Astrocyte (in vitro differentiated cells and primary cell): ENCODE results near the gene PITX2. TPM values are rescaled to one million over a fixed set of nuclear protein-coding genes. Genes with fewer than 3 reads are reported as not detected.

ENCODE experiments used
- DNase-seq: peaks from one replicate; pipeline ENCODE4 v3.0.0-alpha.2; 2010; ENCODE audit warnings: low read depth
- FAIRE-seq: peaks from 2 replicates; lab custom pipeline; 2011; peaks lifted over from hg19 to GRCh38; lab: Jason Lieb, UNC
- H2AFZ ChIP-seq: 2 replicates; pipeline ENCODE4 v1.6.0; 2012; ENCODE audit warnings: low read depth, low read length, inconsistent platforms
- H3K27ac ChIP-seq: 2 replicates; pipeline ENCODE4 v1.5.1; 2011; ENCODE audit warnings: low read depth, low read length, inconsistent platforms
- H3K27me3 ChIP-seq: 2 replicates; pipeline ENCODE4 v1.6.0; 2011; ENCODE audit warnings: low read length, inconsistent platforms; ENCODE audit not compliant: insufficient read depth
- H3K36me3 ChIP-seq: 2 replicates; pipeline ENCODE4 v1.5.1; 2011; ENCODE audit warnings: low read length, inconsistent platforms; ENCODE audit not compliant: insufficient read depth
- H3K4me1 ChIP-seq: 2 replicates; pipeline ENCODE4 v1.5.1; 2011; ENCODE audit warnings: low read length, inconsistent platforms; ENCODE audit not compliant: insufficient read depth
- H3K4me2 ChIP-seq: 2 replicates; pipeline ENCODE4 v1.6.0; 2012; ENCODE audit warnings: low read length, inconsistent platforms
- H3K4me3 ChIP-seq: 2 replicates; pipeline ENCODE4 v1.5.1; 2011; ENCODE audit warnings: low read depth, mild to moderate bottlenecking, low read length, inconsistent platforms; ENCODE audit not compliant: insufficient read depth
- H3K79me2 ChIP-seq: 2 replicates; pipeline ENCODE4 v1.6.0; 2012; ENCODE audit warnings: mild to moderate bottlenecking, low read length, inconsistent platforms; ENCODE audit not compliant: insufficient read depth
- H3K9ac ChIP-seq: 2 replicates; pipeline ENCODE4 v1.6.0; 2012; ENCODE audit warnings: mild to moderate bottlenecking, low read length, inconsistent platforms
- H3K9me3 ChIP-seq: 2 replicates; pipeline ENCODE4 v1.5.1; 2012; ENCODE audit warnings: low read depth, mild to moderate bottlenecking, low read length, inconsistent platforms; ENCODE audit not compliant: insufficient read depth
- H4K20me1 ChIP-seq: 2 replicates; pipeline ENCODE4 v1.6.0; 2012; ENCODE audit warnings: low read length, inconsistent platforms; ENCODE audit not compliant: insufficient read depth
- H3K27ac Mint-ChIP-seq: one replicate; pipeline ENCODE4 v1.8.0; 2021; ENCODE audit warnings: mild to moderate bottlenecking, mixed read lengths; ENCODE audit not compliant: unreplicated experiment
- H3K27me3 Mint-ChIP-seq: one replicate; pipeline ENCODE4 v1.8.0; 2021; ENCODE audit warnings: low read depth, mixed read lengths; ENCODE audit not compliant: unreplicated experiment
- H3K36me3 Mint-ChIP-seq: one replicate; pipeline ENCODE4 v1.8.0; 2021; ENCODE audit warnings: low read depth, mixed read lengths; ENCODE audit not compliant: unreplicated experiment
- H3K4me1 Mint-ChIP-seq: one replicate; pipeline ENCODE4 v1.8.0; 2021; ENCODE audit warnings: low read depth, mixed read lengths; ENCODE audit not compliant: unreplicated experiment
- H3K4me3 Mint-ChIP-seq: one replicate; pipeline ENCODE4 v1.8.0; 2021; ENCODE audit warnings: mild to moderate bottlenecking, moderate library complexity, mixed read lengths; ENCODE audit not compliant: unreplicated experiment
- H3K9me3 Mint-ChIP-seq: one replicate; pipeline ENCODE4 v1.8.0; 2021; ENCODE audit warnings: mild to moderate bottlenecking, mixed read lengths; ENCODE audit not compliant: unreplicated experiment
- CTCF ChIP-seq: IDR thresholded peaks from 2 replicates; pipeline ENCODE4 v1.5.1; 2011; ENCODE audit warnings: low read depth, mild to moderate bottlenecking, inconsistent platforms, low read length, moderate library complexity; ENCODE audit not compliant: insufficient read depth
- EZH2 ChIP-seq: IDR thresholded peaks from 2 replicates; pipeline ENCODE4 v1.6.1; 2012; ENCODE audit warnings: mild to moderate bottlenecking, low read length, inconsistent platforms; ENCODE audit not compliant: insufficient read depth
- total RNA-seq: library from RNA; stranded (reverse); gene quantifications from 2 replicates; pipeline ENCODE4 v1.2.1, GENCODE V29; 2021

The PITX2 gene
- total RNA-seq, 1 donor from 2014 or later: 3.8 TPM

GRCh38 chr4:110597582-110597981 lies 25.3 kb downstream of the PITX2 start:
- Mint-ChIP-seq H3K27me3 (peaks cover 6% of the 10 kb centered on the region), H3K9me3 (peaks cover 18% of the 10 kb centered on the region), H3K36me3 (no peaks in the 10 kb centered on the region), H3K27ac (no peak overlapping the region), H3K4me1 (no peaks in the 10 kb centered on the region), H3K4me3 (no peak overlapping the region)
- H3K4me1 ChIP-seq: no peaks in the 10 kb centered on the region
- DNase-seq (no peak), FAIRE-seq (no peak)
- H3K79me2 ChIP-seq: no peaks in the 10 kb centered on the region
- H3K27me3 ChIP-seq: no peaks in the 10 kb centered on the region
- no peaks in the 10 kb centered on the region for H3K36me3 ChIP-seq
- H2AFZ ChIP-seq: no peak overlapping the region
- no peak overlapping the region for H3K4me2 ChIP-seq
- peaks cover 4% of the 10 kb centered on the region for H3K9me3 ChIP-seq
- no peak overlapping the region for H3K4me3 ChIP-seq
- no peaks in the 10 kb centered on the region for H4K20me1 ChIP-seq
- no peak overlapping the region for H3K9ac ChIP-seq
- TF ChIP-seq EZH2: no peak
- TF ChIP-seq CTCF: no peak
- no peak overlapping the region for H3K27ac ChIP-seq

- Histone ChIP-seq H3K4me2 (no peak overlapping the region), H3K79me2 (no peaks in the 10 kb centered on the region), H2AFZ (no peak overlapping the region), H4K20me1 (no peaks in the 10 kb centered on the region), H3K9ac (no peak overlapping the region), H3K4me1 (no peaks in the 10 kb centered on the region), H3K4me3 (no peak overlapping the region), H3K36me3 (no peaks in the 10 kb centered on the region), H3K27me3 (no peaks in the 10 kb centered on the region), H3K27ac (no peak overlapping the region), H3K9me3 (peaks cover 4% of the 10 kb centered on the region)
- FAIRE-seq (no peak), DNase-seq (no peak)
- no peak for TF ChIP-seq EZH2
- no peak for TF ChIP-seq CTCF
- H3K4me1 Mint-ChIP-seq: no peaks in the 10 kb centered on the region
- H3K4me3 Mint-ChIP-seq: no peak overlapping the region
- no peak overlapping the region for H3K27ac Mint-ChIP-seq
- H3K27me3 Mint-ChIP-seq: peaks cover 6% of the 10 kb centered on the region
- peaks cover 18% of the 10 kb centered on the region for H3K9me3 Mint-ChIP-seq
- no peaks in the 10 kb centered on the region for H3K36me3 Mint-ChIP-seq
Measured at GRCh38 chr4:110596431-110596830, 26.4 kb downstream of the PITX2 start.

GRCh38 chr4:110595583-110595982 lies 27.3 kb downstream of the PITX2 start:
- DNase-seq: no peak
- no peak for FAIRE-seq
- Histone ChIP-seq H3K27ac (no peak overlapping the region), H3K4me1 (no peaks in the 10 kb centered on the region), H3K4me2 (no peak overlapping the region), H4K20me1 (no peaks in the 10 kb centered on the region), H3K9me3 (peaks cover 4% of the 10 kb centered on the region), H3K9ac (no peak overlapping the region), H3K79me2 (no peaks in the 10 kb centered on the region), H2AFZ (no peak overlapping the region), H3K36me3 (no peaks in the 10 kb centered on the region), H3K4me3 (no peak overlapping the region), H3K27me3 (no peaks in the 10 kb centered on the region)
- Mint-ChIP-seq H3K36me3 (no peaks in the 10 kb centered on the region), H3K4me3 (no peak overlapping the region), H3K27ac (no peak overlapping the region), H3K9me3 (peaks cover 18% of the 10 kb centered on the region), H3K4me1 (no peaks in the 10 kb centered on the region), H3K27me3 (peaks cover 6% of the 10 kb centered on the region)
- TF ChIP-seq EZH2 (no peak), CTCF (no peak)
